KG1 (cell line): ENCODE data around the gene CSNK1G2.

Source experiments
- DNase-seq: peaks from one replicate; lab custom pipeline; 2025; lab: John Stamatoyannopoulos, UW

CSNK1G2 gene

GRCh38 chr19:1944088-1944915, 3.3 kb downstream of the CSNK1G2 start:
- DNase-seq: no peak

- no peak for DNase-seq
These were observed 4.1 kb downstream of the CSNK1G2 start for GRCh38 chr19:1944916-1945561.

GRCh38 chr19:1945899-1946298, 4.9 kb downstream of the CSNK1G2 start:
- no peak for DNase-seq

- no peak for DNase-seq
These were observed 6.8 kb downstream of the CSNK1G2 start for GRCh38 chr19:1947651-1948209.

- no peak for DNase-seq
These were observed 8.5 kb downstream of the CSNK1G2 start for GRCh38 chr19:1949304-1950101.

GRCh38 chr19:1950640-1951039, 9.7 kb downstream of the CSNK1G2 start:
- DNase-seq: no peak

GRCh38 chr19:1952635-1953034, 11.7 kb downstream of the CSNK1G2 start:
- no peak for DNase-seq

GRCh38 chr19:1953037-1953436, 12.1 kb downstream of the CSNK1G2 start:
- DNase-seq: no peak

- DNase-seq: no peak
These were observed 12.6 kb downstream of the CSNK1G2 start for GRCh38 chr19:1953441-1954094.

- no peak for DNase-seq
These were observed 13.6 kb downstream of the CSNK1G2 start for GRCh38 chr19:1954532-1954933.

- DNase-seq: no peak
These were observed 14.5 kb downstream of the CSNK1G2 start for GRCh38 chr19:1955171-1956121.

GRCh38 chr19:1956122-1956494, 15.1 kb downstream of the CSNK1G2 start:
- no peak for DNase-seq

- no peak for DNase-seq
These were observed 16.0 kb downstream of the CSNK1G2 start for GRCh38 chr19:1956868-1957492.

- no peak for DNase-seq
These were observed 16.7 kb downstream of the CSNK1G2 start for GRCh38 chr19:1957562-1958248.

- DNase-seq: no peak
These were observed 19.1 kb downstream of the CSNK1G2 start for GRCh38 chr19:1959928-1960589.

GRCh38 chr19:1961000-1961883, 20.3 kb downstream of the CSNK1G2 start:
- no peak for DNase-seq

- DNase-seq: no peak
These were observed 21.7 kb downstream of the CSNK1G2 start for GRCh38 chr19:1962674-1963073.

GRCh38 chr19:1967087-1967608, 26.2 kb downstream of the CSNK1G2 start:
- no peak for DNase-seq
